Chondrocyte (in vitro differentiated cells): Measurements from ENCODE around the gene GALM. TPM values are rescaled to one million over a fixed set of nuclear protein-coding genes. Genes with fewer than 3 reads are reported as not detected.

Experiments used
- DNase-seq: peaks from one replicate; pipeline ENCODE4 v3.0.0; 2021; ENCODE audit warnings: mixed read lengths, low spot score
- H3K27ac Mint-ChIP-seq: one replicate; pipeline ENCODE4 v1.8.0; 2021; ENCODE audit warnings: mild to moderate bottlenecking, moderate library complexity, mixed read lengths; ENCODE audit not compliant: unreplicated experiment
- H3K27me3 Mint-ChIP-seq: 2 replicates; pipeline ENCODE4 v1.8.0; 2021; ENCODE audit warnings: low read depth, mixed read lengths
- H3K36me3 Mint-ChIP-seq: 2 replicates; pipeline ENCODE4 v1.8.0; 2021; ENCODE audit warnings: low read depth, mixed read lengths
- H3K4me1 Mint-ChIP-seq: 2 replicates; pipeline ENCODE4 v1.8.0; 2021; ENCODE audit warnings: low read depth, mild to moderate bottlenecking, mixed read lengths
- H3K4me3 Mint-ChIP-seq: one replicate; pipeline ENCODE4 v1.8.0; 2021; ENCODE audit warnings: mild to moderate bottlenecking, moderate library complexity, mixed read lengths; ENCODE audit not compliant: unreplicated experiment
- H3K9me3 Mint-ChIP-seq: 2 replicates; pipeline ENCODE4 v1.8.0; 2021; ENCODE audit warnings: low read depth, mixed read lengths
- total RNA-seq: library from RNA; stranded (reverse); gene quantifications from 3 replicates; pipeline ENCODE4 v1.2.1, GENCODE V29; 2021
- TF ChIP-seq, protein P1 (sequence below): fragments of 200-600 bp; sonication (generic); IDR thresholded peaks from 2 replicates; pipeline ENCODE4 v1.5.0; 2021; ENCODE audit warnings: antibody characterized with exemption, mild to moderate bottlenecking, moderate library complexity

GALM gene
- total RNA-seq, 1 donor from 2014 or later: 4.7 TPM

- no peaks in the 10 kb centered on the region for H3K9me3 Mint-ChIP-seq
- no peak overlapping the region for H3K27ac Mint-ChIP-seq
- H3K27me3 Mint-ChIP-seq: no peaks in the 10 kb centered on the region
- TF ChIP-seq, protein P1, sequence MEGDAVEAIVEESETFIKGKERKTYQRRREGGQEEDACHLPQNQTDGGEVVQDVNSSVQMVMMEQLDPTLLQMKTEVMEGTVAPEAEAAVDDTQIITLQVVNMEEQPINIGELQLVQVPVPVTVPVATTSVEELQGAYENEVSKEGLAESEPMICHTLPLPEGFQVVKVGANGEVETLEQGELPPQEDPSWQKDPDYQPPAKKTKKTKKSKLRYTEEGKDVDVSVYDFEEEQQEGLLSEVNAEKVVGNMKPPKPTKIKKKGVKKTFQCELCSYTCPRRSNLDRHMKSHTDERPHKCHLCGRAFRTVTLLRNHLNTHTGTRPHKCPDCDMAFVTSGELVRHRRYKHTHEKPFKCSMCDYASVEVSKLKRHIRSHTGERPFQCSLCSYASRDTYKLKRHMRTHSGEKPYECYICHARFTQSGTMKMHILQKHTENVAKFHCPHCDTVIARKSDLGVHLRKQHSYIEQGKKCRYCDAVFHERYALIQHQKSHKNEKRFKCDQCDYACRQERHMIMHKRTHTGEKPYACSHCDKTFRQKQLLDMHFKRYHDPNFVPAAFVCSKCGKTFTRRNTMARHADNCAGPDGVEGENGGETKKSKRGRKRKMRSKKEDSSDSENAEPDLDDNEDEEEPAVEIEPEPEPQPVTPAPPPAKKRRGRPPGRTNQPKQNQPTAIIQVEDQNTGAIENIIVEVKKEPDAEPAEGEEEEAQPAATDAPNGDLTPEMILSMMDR: no peak
- no peak overlapping the region for H3K4me3 Mint-ChIP-seq
- no peak for DNase-seq
- H3K36me3 Mint-ChIP-seq: peaks cover 43% of the 10 kb centered on the region
- peaks cover 35% of the 10 kb centered on the region for H3K4me1 Mint-ChIP-seq
Measured at GRCh38 chr2:38745267-38745666, 79.4 kb downstream of the GALM start.

DNA sequence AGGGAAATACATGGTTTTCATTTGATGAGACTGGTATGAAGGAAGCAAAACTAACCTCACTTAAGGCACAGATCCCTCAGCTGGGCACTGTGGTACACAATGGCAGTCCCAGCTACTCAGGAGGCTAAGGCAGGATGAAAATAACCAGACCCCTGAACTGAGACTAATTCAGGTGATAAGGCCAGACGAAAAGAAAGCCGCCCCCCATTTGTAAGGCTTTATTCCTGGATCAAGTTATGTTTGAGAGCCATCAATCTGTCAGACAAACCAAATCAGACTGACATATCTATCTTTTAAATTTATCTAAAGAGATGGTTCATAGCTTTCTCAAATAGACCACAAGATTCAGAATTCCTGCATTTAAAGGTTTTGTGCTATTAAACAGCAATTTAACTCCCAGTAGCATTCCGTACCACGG, 81.1 kb downstream of the GALM start:
- Mint-ChIP-seq H3K4me1 (peaks cover 36% of the 10 kb centered on the region), H3K36me3 (peaks cover 43% of the 10 kb centered on the region), H3K9me3 (no peaks in the 10 kb centered on the region), H3K4me3 (no peak overlapping the region), H3K27me3 (no peaks in the 10 kb centered on the region), H3K27ac (peak overlapping the region; percentile 41)
- TF ChIP-seq, protein P1: no peak
- DNase-seq: no peak

DNA sequence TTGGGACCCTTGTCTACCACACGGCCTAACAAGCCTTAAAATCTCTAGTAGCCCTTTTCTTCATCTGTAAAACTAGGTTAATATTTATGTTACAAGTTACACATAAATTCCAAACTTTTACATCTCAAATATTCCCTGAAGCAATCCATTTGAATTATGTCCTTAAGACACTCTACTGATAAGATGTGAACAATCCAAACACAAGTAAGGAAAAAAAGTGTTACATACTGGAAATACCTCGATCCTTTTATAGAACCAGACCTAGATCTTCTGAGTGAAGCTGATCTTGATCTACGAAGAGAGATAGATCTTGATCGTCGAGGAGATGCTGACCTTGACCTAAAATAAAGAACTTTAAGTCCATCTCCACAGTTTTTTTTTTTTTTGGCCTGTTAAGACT, 81.9 kb downstream of the GALM start:
- Mint-ChIP-seq H3K27ac (peak overlapping the region; percentile 3), H3K27me3 (no peaks in the 10 kb centered on the region), H3K36me3 (peaks cover 43% of the 10 kb centered on the region), H3K4me3 (no peak overlapping the region), H3K9me3 (no peaks in the 10 kb centered on the region), H3K4me1 (peaks cover 38% of the 10 kb centered on the region)
- DNase-seq: no peak
- TF ChIP-seq, protein P1: no peak

DNA sequence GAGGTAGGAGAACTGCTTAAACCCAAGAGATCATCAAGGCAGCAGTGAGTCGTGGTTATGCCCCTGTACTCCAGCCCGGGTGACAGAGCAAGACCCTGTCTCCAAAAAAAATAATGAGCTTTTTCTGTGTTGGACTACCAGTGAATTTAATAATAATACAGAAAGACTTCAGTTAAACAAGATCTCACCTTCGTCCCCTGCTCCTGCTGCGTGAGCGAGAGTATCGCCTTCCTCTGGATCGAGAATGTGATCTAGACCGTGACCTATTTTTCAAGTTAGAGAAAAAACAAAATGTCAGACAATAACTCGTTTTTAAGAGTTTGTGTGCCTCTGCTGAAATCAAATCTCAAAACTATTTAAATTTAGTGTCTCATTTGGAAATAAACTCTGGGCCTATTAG, 82.5 kb downstream of the GALM start:
- H3K4me1 Mint-ChIP-seq: peaks cover 38% of the 10 kb centered on the region
- H3K27ac Mint-ChIP-seq: peak overlapping the region; percentile 1
- no peak overlapping the region for H3K4me3 Mint-ChIP-seq

DNA sequence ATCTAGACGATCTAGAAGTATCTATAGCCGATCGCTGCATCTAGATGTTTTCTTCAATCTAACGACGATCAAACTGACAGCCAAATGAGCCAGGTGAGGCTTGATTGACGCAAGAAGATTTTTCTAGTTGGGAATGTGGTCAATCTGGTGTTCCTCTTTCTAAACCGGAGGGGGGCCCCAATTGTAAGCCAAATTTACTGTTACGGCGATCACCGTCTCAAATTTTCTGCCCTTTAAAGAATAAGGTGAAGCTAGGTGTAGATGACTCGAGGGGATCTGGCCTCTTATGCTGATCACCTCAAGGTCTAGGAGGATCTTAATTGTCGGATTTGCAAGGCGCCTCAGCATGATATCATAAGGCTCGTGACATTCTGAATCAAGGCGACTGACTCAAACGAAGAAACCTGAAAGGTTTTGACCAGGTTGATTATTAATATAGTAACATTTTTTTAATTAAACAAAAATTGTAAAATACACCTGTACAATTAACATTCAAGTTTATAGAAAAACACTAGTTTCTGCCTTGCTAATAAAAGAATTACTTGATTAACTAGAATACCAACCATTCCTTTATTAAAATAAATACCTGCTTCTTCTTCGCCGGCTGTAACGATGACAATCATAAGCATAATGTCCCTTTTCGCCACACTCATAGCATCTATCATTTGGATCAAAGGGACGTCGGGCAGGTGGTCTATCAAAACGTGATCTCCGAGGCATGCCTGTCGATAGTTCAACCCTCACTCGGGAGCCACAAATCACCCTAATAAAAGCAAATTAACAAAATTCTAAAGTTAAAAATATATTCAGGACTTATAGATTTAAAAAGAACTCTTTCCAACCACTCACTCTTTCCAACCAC, 83.3 kb downstream of the GALM start:
- TF ChIP-seq, protein P1: no peak
- H3K36me3 Mint-ChIP-seq: peaks cover 40% of the 10 kb centered on the region
- peaks cover 38% of the 10 kb centered on the region for H3K4me1 Mint-ChIP-seq
- H3K27ac Mint-ChIP-seq: peak overlapping the region; percentile 24
- H3K27me3 Mint-ChIP-seq: no peaks in the 10 kb centered on the region
- H3K9me3 Mint-ChIP-seq: no peaks in the 10 kb centered on the region
- DNase-seq: no peak
- peak overlapping the region; percentile 89 for H3K4me3 Mint-ChIP-seq

More for the DNA sequence above, 82.5 kb downstream of the GALM start:
- H3K36me3 Mint-ChIP-seq: peaks cover 43% of the 10 kb centered on the region
- DNase-seq: no peak
- TF ChIP-seq, protein P1: no peak
- no peaks in the 10 kb centered on the region for H3K9me3 Mint-ChIP-seq
- H3K27me3 Mint-ChIP-seq: no peaks in the 10 kb centered on the region
